ENCODE data around the gene UBA1. TPM values are rescaled to one million over a fixed set of nuclear protein-coding genes. Genes with fewer than 3 reads are reported as not detected.

UBA1 gene
- polyA plus RNA-seq, 1 donor: 152 TPM

- DNase-seq: no peak
Measured at GRCh38 chrX:47214435-47215077, 20.9 kb downstream of the UBA1 start.

DNA sequence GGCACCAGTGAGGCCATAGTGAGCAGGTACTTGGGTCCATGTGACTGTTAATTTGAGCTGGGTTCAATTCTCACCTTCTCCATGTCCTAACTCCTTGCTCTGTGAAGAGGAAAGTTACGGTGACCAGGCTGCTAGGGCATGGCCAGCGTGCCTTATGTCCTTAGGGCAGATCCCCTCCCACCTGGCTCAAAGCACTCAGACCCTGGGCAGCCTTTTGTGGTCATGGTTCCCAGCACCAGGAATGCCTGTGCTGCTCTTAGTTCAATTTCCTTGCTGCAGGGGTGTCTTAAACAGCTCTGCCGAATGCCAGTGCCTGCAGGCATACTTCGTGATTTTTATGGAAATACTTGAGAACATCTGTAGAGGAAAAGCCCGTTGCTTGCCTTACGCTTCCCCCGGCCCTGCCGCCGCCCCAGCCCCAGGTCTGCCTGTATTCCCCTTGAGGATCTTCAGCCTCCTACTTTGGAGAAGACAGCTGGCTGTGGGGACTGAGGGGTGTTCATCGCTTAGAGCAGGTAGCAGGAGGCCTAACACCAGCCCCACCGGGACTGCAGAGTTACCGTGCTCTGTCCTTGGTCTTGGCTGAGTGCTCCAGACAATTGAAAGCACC is 21.8 kb downstream of the UBA1 start:
- no peak for DNase-seq

DNA sequence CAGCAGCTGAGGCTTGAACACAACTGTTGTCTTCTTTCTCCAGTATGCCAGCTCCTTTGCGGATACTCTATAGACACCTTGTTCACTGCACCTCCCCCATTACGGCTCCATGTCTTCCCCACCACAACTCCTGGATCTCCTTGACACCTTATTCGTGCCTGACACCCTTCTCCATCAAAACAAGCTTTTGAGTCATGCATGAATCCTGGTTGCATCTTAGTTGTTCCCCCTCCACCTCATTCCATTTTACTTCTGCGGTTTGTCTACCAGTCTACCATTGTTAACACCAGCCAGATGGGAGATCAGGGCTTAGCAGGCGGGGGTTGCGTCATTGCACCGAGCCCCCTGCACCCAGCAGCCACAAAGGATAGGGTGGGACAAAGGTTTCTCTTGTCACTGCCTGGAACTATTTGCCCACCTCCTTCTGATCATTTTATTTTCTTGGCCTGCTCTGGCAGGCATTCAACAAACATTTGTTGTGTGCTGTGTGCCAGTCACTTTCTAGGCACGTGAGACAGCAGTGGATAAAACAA is 22.8 kb downstream of the UBA1 start:
- no peak for DNase-seq

- DNase-seq: no peak
Measured at GRCh38 chrX:47217121-47217851, 23.7 kb downstream of the UBA1 start.

- peak; percentile 94 for DNase-seq
Measured at GRCh38 chrX:47217852-47218279, 24.2 kb downstream of the UBA1 start.

GRCh38 chrX:47218280-47218919 is 24.8 kb downstream of the UBA1 start, which contains the start of gene CDK16:
TSS of gene CDK16 (plus strand) at chrX:47218681. CDS start at chrX:47223558, 4,877 bp downstream.
- DNase-seq: peak; percentile 87

DNA sequence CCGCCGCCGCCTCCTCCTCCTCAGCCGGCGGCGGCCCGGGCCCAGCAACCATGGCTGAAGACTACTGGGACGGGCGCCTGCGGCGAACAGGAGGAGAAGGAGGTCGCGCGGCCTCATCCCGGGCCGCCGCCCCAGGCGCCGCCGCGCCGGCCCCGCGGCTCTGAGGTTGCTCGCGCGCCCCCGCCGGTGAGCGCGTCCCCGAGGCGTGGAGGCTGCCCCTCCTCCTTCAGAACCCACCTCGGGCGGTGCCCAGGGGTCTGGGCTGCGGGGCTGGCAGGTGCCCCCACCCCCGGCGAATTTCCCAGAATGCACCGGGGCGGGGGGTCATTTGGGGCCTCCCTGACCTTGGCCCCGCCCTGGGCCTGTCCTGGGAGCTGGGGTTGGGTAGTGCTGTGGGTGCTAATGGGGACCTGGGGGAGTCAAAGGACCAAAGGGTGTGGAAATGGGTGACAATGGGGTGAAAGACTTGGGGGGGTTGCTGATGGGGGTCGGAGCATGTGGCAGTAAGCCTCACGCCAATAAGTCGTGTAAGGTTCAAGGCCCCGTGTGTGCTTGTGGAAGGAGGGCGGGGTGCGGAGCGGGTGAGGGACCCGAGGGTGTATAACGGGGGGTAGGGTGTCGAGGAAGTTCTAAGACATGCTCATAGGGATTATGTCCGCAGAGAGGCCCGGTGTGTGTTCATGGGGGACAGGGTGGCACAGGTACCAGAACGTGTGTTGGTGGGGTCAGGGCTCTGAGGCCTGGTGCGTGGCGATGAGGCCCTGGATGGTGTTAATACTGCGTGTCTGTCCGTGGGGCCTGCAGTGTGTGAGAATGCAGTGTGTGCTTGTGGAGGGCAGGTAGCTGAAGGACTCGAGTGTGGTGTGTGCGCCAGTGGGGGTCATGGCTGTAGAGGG is 25.5 kb downstream of the UBA1 start:
- no peak for DNase-seq

GRCh38 chrX:47221756-47222155 is 28.1 kb downstream of the UBA1 start:
- no peak for DNase-seq

DNA sequence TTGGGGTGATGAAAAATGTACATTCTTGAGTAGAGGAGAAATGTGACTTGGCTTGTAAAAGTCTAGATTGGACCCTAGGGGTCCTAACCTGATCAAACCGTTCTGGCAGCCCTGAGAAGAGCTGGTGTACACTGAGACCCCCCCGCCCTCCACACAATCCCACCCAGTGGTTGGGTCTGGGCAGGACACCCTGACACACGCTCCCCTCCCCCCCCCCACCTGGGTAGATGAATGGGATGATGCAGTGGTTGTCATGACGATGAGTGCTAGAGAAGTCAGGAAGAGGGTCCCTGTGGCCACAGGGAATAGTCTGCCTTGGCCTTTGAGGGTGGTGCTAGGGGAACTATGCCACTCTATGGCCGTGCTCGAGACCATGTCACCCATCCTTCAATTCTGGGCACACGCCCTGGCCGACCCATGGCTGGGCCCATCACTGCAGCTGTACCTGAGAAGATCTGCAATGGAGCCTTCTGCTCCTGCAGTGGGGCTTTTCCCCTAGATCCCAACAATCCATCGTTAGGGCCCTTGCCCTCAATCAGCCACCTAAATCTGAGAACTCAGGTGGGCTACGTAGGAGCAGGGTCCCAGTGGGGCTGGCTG is 29.2 kb downstream of the UBA1 start:
- DNase-seq: no peak

DNA sequence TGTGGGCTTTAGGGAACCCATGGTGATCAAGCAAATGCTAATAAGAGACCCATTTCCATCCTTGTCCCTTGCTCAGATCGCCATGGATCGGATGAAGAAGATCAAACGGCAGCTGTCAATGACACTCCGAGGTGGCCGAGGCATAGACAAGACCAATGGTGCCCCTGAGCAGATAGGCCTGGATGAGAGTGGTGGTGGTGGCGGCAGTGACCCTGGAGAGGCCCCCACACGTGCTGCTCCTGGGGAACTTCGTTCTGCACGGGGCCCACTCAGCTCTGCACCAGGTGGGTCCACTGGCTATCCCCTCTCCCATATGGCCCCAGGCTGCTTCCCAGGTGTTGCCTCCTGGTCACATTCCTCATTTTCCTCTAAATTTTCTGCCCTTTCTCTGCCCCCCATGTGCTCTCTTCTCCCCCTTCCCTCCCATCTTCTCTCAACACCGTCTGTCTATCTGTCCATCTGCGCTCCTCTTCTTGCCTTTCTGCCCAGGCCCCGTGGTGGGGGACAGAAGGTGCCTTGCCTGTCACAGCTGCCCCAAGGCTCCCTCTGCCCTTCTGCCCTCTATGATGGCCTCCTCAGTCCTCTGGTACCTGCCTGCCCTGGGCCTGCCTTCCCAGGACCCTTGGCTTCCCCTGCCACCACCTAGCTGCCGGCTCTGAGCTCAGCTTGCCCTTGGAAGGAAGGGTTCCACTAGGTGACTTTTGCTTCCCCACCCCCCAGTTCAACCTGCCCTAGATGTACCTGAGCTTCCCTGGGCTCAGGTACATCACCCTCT is 30.0 kb downstream of the UBA1 start:
- no peak for DNase-seq

GRCh38 chrX:47224266-47224895 is 30.8 kb downstream of the UBA1 start:
- DNase-seq: no peak

GRCh38 chrX:47224896-47225290 is 31.3 kb downstream of the UBA1 start:
- no peak for DNase-seq

DNA sequence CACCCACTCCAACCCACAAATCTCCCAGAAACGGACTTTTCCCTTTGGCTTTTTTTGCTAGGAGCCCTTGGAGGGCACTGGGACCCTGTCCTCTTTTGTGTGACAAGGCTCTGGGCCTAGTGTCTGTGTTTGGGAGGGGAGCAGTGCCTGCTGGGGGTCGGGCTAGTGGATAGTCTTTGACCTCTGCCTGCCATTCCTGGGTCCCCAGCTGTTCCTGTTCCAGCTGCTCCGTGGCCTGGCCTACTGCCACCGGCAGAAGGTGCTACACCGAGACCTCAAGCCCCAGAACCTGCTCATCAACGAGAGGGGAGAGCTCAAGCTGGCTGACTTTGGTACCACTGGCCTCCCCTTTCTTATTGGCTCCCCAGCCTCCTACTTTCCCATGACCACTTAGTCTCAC is 32.4 kb downstream of the UBA1 start:
- no peak for DNase-seq

GRCh38 chrX:47226531-47227333 is 33.1 kb downstream of the UBA1 start:
- no peak for DNase-seq

DNA sequence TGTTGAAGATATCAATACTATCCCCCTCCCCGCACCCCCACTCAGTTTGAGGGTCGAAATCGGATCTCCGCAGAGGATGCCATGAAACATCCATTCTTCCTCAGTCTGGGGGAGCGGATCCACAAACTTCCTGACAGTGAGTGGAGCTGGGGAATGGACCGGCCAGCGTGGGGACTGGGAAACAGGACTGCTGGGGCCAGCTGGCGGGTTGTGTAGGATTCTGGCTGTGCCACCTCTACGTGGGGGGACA is 33.6 kb downstream of the UBA1 start:
- DNase-seq: no peak

DNA sequence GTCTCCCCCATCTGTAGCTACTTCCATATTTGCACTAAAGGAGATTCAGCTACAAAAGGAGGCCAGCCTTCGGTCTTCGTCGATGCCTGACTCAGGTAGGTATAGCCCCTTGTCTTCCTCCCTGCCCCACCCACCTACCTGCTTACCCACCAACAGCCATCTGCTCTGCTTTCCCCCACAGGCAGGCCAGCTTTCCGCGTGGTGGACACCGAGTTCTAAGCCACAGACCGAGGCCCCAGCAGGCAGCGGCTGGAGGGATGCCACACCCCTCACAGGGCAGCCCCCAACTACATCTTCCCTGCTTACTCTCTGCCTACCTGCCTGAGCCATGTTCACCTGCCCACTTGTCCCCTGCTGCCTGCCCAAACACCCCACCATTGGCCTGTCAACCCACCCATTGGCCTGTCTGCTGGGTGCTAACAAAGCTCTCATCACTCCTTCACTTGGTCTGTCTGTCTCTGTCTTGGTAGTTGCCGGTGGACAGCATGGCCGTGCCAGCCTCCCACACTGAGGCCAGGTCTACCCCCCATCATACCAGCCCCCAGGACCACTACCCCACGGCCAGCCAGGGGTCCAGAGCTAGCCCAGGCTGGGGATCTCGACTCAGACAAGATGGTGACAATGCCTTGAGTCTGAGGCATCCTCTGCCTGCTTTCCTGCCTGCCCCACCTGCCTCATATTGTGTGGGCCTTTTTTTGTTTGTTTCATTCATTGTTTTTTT is 35.1 kb downstream of the UBA1 start:
- no peak for DNase-seq

DNA sequence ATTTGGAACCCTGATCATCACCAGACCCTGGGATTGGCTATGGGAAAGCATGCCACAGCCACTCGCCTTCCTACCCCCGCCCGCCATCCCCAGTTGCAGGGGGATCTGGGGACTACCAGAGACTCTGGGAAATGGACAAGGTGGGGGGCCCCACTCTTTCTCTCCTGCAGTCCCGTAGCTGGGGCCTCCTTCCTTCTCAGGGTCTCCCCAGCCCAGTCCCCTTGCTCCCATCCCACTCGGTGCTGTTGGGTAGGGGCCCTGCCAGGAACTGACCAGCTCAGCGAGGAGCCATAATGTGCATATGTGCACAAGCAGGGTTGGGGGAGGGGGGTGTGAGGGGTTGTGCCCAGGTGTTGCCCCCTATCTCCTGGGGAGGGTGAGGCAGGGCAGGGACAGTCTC is 35.8 kb downstream of the UBA1 start:
- no peak for DNase-seq

DNA sequence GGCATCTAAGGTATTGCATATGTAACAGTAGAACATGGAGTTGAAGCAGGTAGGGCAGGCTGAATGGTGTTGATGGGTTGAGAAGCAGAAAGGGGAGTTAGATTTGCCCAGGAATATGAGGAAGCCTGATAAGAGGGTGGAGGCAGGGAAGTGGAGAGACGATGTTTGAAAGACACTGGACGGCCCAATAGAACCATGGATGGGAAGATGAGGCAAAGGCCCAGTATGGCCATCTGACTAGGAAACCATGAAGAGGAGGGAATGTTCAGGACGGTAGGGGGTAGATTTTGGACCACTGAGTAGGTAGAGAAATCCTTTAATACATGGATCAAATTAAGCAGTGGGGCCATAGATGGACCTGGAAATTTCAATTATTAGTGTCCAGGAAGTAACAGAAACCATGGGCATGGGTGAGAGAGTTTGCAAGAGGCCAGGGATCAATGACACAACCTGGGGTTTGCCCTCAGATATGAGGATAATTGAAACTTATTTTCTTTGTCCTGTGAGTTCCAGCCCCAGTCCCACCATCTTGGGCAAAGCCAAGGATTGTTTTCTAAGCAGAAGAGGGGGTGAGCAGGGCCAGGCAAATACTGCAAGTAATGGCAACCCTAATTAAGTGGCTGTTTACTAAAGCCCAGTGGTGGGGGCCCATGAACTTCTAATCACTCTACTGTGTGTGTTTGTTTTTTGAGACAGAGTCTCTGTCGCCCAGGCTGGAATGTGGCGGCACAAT is 36.7 kb downstream of the UBA1 start:
- no peak for DNase-seq

Measured in hindlimb muscle (tissue), 1 donor.